ENCODE results near the gene SEC23IP.
"Not testable (repeated sequence)": the region's sequence is repeated elsewhere in the genome, so short reads cannot be mapped to it uniquely, and the experiment has no call there.

Gene SEC23IP

DNA sequence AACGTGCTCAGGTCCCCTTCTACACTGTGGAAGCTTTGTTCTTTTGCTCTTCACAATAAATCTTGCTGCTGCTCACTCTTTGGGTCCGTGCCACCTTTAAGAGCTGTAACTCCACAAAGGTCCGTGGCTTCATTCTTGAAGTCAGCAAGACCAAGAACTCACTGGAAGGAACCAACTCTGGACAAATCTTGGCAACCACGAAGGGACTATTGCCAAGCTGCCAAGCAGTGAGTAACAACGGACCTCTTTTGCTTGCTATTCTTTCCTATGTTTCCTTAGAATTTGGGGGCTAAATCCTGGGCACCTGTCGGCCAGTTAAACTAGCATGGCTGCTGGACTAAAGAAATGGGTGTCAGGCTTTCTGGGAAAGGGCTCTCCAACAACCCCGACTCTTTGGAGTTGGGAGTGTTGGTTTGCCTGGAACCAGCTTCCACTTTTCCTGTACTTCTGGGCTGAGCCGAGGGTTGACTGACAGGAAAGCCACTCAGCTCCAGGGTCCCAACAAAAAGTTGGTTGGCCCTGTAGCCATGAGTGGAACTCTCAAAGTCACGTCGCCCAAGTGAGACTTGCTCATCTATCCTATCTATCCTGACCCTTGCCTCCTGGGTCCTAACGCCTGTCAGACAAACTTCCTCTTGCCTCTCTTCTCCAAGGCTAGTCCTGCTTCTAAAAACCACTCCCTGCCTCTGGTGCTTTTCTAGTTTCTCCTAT is 8.5 kb upstream of the SEC23IP start:
- in situ Hi-C loops (cut with MboI; ENCODE audit: low sequenced_read_pairs), result not testable (repeated sequence)

DNA sequence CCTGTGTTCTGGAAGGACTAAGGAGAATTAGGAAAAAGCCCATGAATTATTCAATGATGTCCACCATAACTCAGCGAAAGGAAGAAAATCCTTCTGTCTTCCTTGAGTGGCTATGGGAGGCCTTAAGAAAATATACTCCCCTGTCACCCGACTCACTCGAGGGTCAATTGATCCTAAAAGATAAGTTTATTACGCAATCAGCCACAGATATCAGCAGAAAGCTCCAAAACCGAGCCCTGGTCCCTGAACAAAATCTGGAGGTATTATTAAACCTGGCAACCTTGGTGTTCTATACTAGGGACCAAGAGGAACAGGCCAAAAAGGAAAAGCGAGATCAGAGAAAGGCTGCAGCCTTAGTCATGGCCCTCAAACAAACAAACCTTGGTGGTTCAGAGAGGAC is 6.5 kb upstream of the SEC23IP start:
- in situ Hi-C loops (cut with MboI; ENCODE audit: low sequenced_read_pairs), result not testable (repeated sequence)

DNA sequence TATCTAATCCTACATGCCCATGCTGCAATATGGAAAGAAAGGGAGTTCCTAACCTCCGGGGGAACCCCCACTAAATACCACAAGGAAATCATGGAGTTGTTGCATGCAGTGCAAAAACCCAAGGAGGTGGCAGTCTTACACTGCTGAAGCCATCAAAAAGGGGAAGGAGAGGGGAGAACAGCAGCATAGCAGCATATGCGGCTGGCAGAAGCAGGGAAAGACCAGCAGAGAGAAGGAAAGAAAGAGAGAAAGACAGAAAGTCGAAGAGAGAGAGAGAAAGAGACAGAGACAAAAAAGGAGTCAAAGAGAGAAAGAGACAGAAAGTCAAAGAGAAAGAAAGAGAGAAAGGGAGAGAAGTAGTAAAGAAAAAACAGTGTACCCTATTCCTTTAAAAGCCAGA is 3.8 kb upstream of the SEC23IP start:
- in situ Hi-C loops (cut with MboI; ENCODE audit: low sequenced_read_pairs), result not testable (repeated sequence)

DNA sequence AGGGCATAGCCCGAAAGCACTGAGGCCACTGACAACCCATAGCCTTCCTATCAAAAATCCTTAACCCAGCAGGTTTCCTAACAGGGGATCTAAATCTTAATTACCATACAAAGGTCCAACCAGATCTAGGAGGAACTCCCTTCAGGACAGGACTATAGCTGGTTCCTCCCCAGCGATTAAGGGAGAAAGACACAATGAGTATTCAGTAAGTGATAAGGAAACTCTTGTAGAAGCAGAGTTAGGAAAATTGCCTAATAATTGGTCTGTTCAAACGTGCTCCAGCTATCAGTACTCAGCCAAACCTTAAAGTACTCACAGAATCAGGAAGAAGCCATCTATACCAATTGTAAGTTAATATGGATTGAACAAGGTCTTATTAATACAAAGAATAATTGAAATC is 3.3 kb upstream of the SEC23IP start:
- in situ Hi-C loops (cut with MboI; ENCODE audit: low sequenced_read_pairs), result not testable (repeated sequence)

DNA sequence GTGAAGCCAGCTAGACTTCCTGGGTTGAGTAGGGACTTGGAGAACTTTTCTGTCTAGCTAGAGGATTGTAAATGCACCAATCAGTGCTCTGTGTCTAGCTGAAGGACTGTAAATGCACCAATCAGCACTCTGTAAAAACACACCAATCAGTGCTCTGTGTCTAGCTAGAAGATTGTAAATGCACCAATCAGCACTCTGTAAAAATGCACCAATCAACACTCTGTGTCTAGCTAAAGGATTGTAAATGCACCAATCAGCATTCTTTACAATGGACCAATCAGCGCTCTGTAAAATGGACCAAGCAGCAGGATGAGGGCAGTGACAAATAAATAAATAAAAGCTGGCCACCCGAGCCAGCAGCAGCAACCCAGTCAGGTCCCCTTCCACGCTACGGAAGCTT is 2.2 kb upstream of the SEC23IP start:
- in situ Hi-C loops (cut with MboI; ENCODE audit: low sequenced_read_pairs), result not testable (repeated sequence)

DNA sequence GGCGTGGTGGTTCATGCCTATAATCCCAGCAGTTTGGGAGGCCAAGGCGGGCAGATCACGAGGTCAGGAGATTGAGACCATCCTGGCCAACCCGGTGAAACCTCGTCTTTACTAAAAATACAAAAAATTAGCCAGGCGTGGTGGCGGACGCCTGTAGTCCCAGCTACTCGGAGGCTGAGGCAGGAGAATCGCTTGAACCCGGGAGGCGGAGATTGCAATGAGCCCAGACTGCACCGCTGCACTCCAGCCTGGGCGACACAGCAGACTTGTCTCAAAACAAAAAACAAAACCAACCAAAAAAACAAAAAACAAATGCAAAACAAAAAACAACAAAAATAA is 712 bp upstream of the SEC23IP start:
- in situ Hi-C loops (cut with MboI; ENCODE audit: low sequenced_read_pairs), result not testable (repeated sequence)

DNA sequence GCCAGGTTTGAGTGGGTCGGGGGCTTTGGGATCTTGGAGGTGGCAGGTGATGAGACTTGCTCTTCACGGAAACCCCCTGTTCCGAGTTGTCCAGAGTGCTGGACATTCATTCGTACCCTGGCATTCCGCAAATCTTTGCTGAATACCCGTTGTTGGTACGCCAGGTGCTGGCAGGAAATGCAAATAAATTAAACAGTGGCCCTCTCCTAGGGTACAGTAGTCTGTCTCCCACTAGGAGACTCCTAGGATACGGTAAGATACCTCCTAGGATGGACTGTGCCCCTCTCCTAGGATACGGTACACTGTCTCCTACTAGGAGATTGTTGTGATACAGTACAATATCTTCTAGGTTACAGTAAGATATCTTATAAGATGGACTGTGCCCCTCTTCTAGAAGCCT is 544 bp downstream of the SEC23IP start:
- in situ Hi-C loops (cut with MboI; ENCODE audit: low sequenced_read_pairs), result no loop called here

DNA sequence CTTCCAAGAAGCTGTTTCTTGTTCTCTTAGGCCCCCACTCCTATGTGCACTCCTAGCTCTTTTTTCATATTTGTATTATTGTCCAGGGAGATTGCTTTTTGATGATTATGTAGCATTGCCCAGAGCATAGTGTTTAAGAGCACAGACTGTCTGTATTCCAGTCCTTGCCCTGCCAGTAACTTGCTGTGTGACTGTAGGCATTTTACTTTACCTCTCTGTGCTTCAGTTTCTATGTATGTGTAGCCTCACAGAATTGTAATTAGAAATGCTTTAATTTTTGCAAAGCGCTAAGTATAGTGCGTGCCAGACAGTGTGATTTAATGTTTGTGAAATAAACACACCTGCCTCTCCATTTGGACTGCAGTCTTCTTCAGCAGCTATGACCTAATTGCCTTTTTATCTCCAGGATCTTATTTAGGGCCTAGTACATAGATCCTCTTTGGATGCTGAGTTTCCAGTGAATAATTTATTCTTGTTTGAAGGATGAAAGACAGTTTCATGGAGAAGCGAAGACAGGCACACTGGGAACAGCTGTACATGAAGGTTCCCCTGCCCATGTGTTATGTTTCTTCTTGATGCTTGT is 1.4 kb downstream of the SEC23IP start:
- in situ Hi-C loops (cut with MboI; ENCODE audit: low sequenced_read_pairs), result no loop called here

DNA sequence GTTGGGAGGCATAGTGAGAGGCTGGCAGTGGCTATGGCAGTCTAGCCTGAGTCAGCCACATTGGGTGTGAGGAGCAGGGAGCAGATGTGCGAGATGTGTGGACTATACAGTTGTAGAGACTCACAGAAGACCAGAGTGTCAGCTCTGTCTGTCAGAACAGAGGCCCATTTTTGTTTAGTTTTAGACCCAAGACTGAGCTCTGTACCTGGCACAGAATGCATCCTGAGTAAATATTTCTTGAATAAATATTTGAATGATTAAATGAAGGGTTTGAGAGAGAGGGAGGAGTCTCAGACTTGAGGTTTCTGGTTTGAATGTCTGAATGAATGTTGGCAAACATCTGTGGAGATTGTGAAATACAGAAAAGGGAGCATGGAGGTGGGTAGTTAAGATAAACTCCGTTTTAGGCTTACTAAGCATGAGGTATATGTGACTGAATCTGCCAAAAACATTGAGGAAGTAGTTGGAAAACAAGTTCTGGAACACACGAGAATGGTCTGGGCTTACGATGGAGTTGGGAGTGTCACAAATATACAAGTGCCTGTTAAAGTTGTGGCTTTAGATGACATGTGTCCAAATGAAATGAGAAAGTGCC is 3.6 kb downstream of the SEC23IP start:
- in situ Hi-C loops (cut with MboI; ENCODE audit: low sequenced_read_pairs), result no loop called here

DNA sequence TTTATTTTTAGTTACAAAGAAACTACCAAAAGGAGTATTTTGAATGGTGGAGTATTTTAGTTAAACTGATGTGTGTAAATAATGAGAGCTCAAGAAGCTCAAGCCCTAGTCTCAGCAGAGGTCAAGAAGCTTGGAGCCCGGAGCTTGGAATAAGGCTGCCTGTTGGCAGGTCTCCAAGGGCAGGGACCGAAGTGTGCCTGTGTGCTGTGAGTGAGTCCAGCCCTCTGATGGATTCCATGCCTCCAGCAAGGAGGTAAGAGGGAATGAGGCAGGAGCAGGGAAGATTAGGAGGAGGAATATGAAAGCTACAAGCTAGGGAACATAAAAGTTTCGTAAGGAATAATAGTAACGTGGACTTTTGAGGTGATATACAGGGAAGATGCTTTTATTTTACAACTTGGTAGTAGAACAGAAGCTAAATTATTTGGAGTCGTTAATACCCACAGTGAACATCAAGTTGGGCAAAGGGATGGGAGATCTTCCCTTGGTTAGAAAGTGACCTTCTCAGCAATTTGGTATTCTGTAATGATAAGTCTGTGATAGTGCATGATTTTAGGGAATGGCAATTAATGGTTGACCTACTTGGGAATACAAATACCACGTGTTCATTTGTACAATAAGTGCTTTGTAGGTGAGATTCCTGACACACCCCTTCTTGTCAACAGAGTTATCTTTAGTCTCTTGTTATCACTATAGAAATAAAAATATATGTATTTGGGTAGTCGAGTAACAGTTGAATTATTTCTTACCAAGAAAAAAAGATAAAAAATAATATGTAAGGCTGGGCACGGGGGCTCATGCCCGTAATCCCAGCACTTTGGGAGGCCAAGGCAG is 4.6 kb downstream of the SEC23IP start:
- in situ Hi-C loops (cut with MboI; ENCODE audit: low sequenced_read_pairs), result no loop called here

DNA sequence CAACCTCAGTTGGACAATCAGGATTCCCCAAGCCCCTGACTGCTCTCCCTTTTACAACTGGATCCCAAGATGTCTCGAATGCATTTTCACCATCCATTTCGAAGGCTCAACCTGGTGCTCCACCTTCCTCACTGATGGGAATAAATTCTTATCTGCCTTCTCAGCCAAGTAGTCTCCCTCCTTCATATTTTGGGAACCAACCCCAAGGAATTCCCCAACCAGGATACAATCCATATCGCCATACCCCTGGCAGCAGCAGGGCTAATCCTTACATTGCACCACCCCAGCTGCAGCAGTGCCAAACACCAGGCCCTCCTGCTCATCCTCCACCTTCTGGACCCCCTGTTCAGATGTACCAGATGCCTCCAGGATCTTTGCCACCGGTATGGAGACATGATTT is 6.0 kb downstream of the SEC23IP start:
- in situ Hi-C loops (cut with MboI; ENCODE audit: low sequenced_read_pairs), result no loop called here

DNA sequence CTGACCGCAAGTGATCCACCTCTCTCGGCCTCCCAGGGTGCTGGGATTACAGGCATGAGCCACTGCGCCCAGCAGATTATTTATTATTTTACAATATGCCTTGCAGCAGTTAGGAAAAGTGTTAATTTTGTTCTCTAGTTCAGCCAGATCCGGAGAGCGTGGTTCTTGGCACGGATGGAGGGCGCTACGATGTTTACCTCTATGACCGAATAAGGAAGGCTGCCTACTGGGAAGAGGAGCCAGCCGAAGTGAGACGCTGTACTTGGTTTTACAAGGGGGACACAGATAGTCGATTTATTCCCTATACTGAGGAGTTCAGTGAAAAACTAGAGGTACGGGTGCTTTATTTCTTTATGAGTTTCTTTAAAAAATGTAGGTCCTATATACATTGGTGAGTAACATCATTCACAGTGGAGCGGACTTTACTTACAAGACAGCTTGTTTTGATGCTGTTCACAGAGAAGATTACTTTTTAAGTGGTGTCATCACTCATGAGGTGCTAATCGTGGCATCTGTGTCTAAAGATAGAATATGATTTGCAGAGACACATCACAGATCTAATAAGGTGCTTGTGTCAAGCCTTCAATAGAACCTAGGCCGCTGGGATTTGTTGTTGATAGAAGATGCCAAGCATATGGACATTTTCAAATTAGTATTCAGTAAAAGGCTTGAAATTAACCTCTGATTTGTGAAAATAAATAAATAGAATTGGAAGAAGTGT is 11.6 kb downstream of the SEC23IP start:
- in situ Hi-C loops (cut with MboI; ENCODE audit: low sequenced_read_pairs), result no loop called here

DNA sequence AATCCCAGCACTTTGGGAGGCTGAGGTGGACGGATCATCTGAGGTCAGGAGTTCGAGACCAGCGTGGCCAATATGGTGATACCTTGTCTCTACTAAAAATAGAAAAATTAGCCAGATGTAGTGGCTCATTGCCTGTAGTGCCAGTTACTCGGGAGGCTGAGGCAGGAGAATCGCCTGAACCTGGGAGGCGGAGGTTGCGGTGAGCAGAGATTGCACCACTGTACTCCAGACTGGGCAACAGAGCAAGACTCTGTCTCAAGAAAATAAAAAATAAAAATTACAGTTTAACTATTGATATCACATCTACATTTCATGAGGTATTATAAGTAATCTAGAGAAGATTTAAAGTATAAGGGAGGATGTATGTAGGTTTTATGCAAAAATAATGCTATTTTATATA is 15.2 kb downstream of the SEC23IP start:
- in situ Hi-C loops (cut with MboI; ENCODE audit: low sequenced_read_pairs), result not testable (repeated sequence)

DNA sequence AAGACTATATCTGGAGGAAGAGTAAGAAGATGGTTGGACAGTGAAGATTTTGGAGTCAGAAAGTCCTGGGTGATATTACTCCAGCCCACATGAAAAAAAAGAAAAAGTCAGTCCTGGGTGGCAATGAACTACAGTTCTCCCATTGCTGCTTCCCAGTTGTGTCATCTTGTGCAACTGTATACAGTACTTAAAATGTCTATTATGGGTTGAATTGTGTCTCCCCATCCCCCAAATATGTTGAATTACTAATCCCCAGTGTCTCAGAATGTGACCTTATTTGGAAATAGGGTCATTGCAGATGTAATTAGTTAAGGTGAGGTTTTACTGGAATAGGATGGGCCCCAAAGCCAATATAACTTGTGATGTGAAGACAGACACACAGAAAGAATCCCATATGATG is 15.6 kb downstream of the SEC23IP start:
- in situ Hi-C loops (cut with MboI; ENCODE audit: low sequenced_read_pairs), result no loop called here

DNA sequence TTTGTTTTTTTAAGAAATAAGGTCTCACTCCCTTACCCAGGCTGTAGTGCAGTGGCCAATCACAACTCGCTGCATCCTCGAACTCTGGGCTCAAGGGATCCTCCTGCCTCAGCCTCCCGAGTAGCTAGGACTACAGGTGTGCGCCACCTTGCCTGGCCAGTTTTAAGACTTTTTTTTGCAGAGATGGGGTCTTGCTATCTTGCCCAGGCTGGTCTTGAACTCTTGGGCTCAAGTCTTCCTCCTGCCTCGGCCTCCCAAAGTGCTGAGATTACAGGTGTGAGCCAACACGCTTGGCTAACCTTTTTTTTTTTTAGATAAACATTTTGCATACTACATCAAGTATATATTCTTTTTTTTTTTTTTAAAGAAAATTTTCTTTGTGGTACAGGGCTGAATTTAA is 18.2 kb downstream of the SEC23IP start:
- in situ Hi-C loops (cut with MboI; ENCODE audit: low sequenced_read_pairs), result no loop called here

DNA sequence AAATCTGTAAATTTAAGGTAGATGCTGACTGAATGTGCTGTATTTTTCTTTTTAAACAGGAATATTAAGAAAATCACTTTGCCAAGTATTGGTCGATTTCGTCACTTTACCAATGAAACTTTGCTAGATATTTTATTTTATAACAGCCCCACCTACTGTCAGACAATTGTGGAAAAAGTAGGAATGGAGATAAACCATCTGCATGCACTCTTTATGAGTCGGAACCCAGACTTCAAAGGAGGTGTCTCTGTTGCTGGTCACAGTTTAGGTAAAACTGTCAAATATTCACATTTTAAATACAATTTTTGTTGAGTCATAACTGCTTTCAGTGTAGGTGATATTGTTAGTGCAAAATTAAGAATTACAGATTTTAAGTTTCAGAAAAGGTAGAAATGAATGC is 25.2 kb downstream of the SEC23IP start:
- in situ Hi-C loops (cut with MboI; ENCODE audit: low sequenced_read_pairs), result no loop called here

DNA sequence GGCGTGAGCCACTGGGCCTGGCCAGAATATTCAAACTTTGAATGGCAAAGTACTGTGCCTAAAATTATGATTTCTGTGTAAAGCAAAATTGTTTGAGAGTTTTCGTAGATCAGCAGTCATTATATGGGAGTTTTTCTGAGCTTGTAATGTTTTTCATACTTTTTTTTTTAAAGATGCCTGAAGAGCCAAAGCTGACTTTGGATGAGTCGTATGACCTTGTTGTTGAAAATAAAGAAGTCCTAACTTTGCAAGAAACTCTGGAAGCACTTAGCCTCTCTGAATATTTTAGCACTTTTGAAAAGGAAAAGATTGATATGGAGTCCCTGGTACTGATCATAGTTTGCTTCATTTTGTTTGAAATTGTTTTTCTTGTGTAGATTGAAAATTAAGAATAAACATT is 26.7 kb downstream of the SEC23IP start:
- in situ Hi-C loops (cut with MboI; ENCODE audit: low sequenced_read_pairs), result no loop called here

DNA sequence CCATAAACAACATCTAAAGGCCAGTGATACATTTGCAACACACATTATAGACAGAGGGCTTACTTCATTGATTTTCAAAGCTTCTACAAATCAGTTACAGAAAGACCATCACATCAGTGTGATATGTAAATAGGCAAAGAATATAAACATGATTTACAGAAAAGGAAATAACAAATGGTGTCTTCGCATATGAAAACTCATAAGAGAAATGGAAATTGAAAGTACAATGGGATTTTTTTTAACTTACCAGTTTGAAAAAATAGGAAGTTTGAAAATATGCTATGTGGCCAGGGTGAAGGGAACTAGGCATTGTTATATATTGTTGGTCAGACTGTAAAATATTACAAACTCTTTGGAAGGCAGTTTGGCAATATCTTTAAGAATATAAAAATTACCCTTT is 27.3 kb downstream of the SEC23IP start:
- in situ Hi-C loops (cut with MboI; ENCODE audit: low sequenced_read_pairs), result no loop called here

DNA sequence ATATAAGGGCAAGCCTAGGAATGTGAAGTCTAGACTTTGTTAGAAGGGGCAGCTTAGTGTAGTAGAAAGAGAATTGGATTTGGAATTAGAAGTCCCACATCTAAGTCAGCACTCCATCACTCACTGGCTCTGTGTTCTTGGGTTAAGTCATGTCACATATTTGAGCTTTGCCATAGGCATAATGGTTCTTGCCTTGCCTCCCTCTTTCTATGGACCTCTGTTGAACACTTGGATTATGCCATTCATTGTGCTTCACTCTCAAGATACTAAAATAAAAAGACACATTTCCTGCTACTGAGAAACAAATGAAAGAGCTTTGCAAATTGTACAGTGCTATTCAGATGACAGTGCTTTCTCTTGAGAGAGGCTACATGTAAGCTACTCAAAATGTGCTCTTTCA is 35.9 kb downstream of the SEC23IP start:
- in situ Hi-C loops (cut with MboI; ENCODE audit: low sequenced_read_pairs), result no loop called here

DNA sequence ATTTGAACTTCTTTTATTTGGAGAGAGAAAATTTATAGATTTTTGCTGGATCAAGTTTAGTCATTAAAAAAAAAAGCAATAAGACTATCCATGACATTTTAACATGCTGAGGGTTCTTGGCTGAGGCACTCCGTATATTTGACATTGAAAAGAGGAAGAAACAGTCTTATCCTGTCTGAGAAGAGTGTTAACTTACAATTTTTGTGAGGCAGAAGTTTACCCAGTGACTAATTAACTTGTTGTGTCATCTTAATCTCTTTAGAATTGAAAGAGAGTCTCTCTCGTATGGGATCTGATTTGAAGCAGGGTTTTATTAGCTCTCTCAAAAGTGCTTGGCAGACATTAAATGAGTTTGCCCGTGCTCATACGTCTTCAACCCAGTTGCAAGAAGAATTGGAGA is 39.3 kb downstream of the SEC23IP start:
- in situ Hi-C loops (cut with MboI; ENCODE audit: low sequenced_read_pairs), result no loop called here

DNA sequence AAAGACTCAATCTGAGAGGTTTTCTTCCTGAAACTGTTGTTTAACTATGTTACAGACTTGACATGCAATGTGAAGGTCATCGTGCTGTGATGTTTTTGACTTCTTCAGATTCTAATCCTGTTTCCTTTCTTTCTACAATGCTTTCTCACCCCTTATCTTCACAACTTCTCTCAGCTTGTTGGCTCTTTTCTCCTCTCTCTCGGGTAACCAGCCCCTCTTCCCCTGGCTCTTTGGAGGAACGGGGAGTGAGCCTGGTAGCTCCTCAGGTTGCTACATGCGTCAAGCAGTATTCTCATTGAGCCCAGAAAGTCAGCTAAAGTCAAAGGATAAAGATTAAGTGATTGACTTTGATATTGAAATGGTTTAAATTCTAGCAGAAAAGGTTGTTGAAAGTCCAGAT is 40.1 kb downstream of the SEC23IP start:
- in situ Hi-C loops (cut with MboI; ENCODE audit: low sequenced_read_pairs), result no loop called here
